ENCODE results near the gene CST9L.

DNA sequence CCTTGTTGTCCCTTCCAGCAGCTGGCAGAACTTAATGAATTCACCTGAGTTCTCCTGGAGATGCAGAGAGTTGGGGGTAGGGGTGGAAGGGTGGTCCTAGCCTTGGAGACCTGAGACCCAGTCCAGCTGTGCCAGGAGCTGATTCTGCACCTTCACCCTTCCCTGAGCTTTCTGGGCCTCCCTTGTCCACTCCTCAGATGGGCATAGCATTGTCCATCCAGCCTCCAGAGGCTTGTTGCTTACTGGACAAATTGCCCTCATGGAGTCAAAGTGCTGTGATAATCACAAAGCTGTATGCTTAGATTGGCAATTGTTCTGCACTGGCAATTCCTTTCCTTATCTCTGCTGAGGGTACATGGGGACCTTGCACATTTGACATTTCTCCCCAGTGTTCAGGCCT lies 16.5 kb downstream of the CST9L start:
- no peak for TF ChIP-seq POLR2A (IDR thresholded peaks at IDR 0.05)
- TF ChIP-seq, protein P1, sequence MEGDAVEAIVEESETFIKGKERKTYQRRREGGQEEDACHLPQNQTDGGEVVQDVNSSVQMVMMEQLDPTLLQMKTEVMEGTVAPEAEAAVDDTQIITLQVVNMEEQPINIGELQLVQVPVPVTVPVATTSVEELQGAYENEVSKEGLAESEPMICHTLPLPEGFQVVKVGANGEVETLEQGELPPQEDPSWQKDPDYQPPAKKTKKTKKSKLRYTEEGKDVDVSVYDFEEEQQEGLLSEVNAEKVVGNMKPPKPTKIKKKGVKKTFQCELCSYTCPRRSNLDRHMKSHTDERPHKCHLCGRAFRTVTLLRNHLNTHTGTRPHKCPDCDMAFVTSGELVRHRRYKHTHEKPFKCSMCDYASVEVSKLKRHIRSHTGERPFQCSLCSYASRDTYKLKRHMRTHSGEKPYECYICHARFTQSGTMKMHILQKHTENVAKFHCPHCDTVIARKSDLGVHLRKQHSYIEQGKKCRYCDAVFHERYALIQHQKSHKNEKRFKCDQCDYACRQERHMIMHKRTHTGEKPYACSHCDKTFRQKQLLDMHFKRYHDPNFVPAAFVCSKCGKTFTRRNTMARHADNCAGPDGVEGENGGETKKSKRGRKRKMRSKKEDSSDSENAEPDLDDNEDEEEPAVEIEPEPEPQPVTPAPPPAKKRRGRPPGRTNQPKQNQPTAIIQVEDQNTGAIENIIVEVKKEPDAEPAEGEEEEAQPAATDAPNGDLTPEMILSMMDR (IDR thresholded peaks at IDR 0.05): no peak
